ENCODE data around the gene FUOM. TPM values are rescaled to one million over a fixed set of nuclear protein-coding genes. Genes with fewer than 3 reads are reported as not detected.

FUOM gene
- total and polyA plus RNA-seq, 10 of the 15 experiments (the other 5 are each of a cell fraction or from before 2014, with no cell fraction given), result 1.8 to 41.7 (median 25.6) TPM

- ATAC-seq (no peak), FAIRE-seq (no peak), DNase-seq (ENCODE audit: low read depth, low spot score) (no peak)
- BruUV-seq (replicated peaks), result no TSS peak
- in situ Hi-C loops (cut with MboI), result no loop called here
- no peak overlapping the region for H2AFZ ChIP-seq (ENCODE audit: control insufficient read depth, low read depth, low read length)
- TF ChIP-seq, protein P1, sequence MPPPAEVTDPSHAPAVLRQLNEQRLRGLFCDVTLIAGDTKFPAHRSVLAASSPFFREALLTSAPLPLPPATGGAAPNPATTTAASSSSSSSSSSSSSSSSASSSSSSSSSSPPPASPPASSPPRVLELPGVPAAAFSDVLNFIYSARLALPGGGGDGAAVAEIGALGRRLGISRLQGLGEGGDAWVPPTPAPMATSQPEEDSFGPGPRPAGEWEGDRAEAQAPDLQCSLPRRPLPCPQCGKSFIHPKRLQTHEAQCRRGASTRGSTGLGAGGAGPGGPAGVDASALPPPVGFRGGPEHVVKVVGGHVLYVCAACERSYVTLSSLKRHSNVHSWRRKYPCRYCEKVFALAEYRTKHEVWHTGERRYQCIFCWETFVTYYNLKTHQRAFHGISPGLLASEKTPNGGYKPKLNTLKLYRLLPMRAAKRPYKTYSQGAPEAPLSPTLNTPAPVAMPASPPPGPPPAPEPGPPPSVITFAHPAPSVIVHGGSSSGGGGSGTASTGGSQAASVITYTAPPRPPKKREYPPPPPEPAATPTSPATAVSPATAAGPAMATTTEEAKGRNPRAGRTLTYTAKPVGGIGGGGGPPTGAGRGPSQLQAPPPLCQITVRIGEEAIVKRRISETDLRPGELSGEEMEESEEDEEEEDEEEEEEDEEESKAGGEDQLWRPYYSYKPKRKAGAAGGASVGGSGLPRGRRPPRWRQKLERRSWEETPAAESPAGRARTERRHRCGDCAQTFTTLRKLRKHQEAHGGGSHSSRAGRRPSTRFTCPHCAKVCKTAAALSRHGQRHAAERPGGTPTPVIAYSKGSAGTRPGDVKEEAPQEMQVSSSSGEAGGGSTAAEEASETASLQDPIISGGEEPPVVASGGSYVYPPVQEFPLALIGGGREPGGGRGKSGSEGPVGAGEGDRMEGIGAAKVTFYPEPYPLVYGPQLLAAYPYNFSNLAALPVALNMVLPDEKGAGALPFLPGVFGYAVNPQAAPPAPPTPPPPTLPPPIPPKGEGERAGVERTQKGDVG (CRISPR knock-in tag; IDR thresholded peaks at IDR 0.05), result no peak
- TF ChIP-seq BMI1 (IDR thresholded peaks at IDR 0.05; ENCODE audit: borderline replicate concordance), result no peak
- TF ChIP-seq CBX5 (IDR thresholded peaks at IDR 0.05; ENCODE audit: low read depth), result no peak
- no peak for TF ChIP-seq ZNF217 (IDR thresholded peaks at IDR 0.05)
- no peak for TF ChIP-seq POLR2AphosphoS5 (IDR thresholded peaks at IDR 0.05; ENCODE audit: low read length)
- TF ChIP-seq ZBED1 (IDR thresholded peaks at IDR 0.05; ENCODE audit: borderline replicate concordance), result no peak
- TF ChIP-seq EP300 (IDR thresholded peaks at IDR 0.05; ENCODE audit: borderline replicate concordance in 1 of 2, control insufficient read depth in 1 of 2, low read depth in 2 of 2, low read length in 2 of 2), result no peak
- TF ChIP-seq WRNIP1 (IDR thresholded peaks at IDR 0.05; ENCODE audit: borderline replicate concordance, low read depth, low read length), result no peak
- TF ChIP-seq, protein P2, sequence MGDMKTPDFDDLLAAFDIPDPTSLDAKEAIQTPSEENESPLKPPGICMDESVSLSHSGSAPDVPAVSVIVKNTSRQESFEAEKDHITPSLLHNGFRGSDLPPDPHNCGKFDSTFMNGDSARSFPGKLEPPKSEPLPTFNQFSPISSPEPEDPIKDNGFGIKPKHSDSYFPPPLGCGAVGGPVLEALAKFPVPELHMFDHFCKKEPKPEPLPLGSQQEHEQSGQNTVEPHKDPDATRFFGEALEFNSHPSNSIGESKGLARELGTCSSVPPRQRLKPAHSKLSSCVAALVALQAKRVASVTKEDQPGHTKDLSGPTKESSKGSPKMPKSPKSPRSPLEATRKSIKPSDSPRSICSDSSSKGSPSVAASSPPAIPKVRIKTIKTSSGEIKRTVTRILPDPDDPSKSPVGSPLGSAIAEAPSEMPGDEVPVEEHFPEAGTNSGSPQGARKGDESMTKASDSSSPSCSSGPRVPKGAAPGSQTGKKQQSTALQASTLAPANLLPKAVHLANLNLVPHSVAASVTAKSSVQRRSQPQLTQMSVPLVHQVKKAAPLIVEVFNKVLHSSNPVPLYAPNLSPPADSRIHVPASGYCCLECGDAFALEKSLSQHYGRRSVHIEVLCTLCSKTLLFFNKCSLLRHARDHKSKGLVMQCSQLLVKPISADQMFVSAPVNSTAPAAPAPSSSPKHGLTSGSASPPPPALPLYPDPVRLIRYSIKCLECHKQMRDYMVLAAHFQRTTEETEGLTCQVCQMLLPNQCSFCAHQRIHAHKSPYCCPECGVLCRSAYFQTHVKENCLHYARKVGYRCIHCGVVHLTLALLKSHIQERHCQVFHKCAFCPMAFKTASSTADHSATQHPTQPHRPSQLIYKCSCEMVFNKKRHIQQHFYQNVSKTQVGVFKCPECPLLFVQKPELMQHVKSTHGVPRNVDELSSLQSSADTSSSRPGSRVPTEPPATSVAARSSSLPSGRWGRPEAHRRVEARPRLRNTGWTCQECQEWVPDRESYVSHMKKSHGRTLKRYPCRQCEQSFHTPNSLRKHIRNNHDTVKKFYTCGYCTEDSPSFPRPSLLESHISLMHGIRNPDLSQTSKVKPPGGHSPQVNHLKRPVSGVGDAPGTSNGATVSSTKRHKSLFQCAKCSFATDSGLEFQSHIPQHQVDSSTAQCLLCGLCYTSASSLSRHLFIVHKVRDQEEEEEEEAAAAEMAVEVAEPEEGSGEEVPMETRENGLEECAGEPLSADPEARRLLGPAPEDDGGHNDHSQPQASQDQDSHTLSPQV (IDR thresholded peaks at IDR 0.05), result no peak
- TF ChIP-seq MYC (IDR thresholded peaks at IDR 0.05; ENCODE audit: insufficient read depth, insufficient read length, insufficient replicate concordance, low read length, severe bottlenecking), result no peak
- TF ChIP-seq JUND (IDR thresholded peaks at IDR 0.05; ENCODE audit: low read depth, low read length), result no peak
- no peak for TF ChIP-seq MLLT1 (IDR thresholded peaks at IDR 0.05)
- ChIA-PET CTCF (no interaction called here), RAD21 (ENCODE audit: unreplicated experiment) (no interaction called here), POLR2A (no interaction called here), SMC1A (ENCODE audit: uncharacterized antibody, unreplicated experiment) (no interaction called here)
- no peak overlapping the region for H3K4me2 ChIP-seq (ENCODE audit: control insufficient read depth, insufficient read depth)
- H3K4me1 ChIP-seq (ENCODE audit: control insufficient read depth, insufficient read depth, low read length), result 0 out of 2 replicates have a peak, but pooled peaks cover 4% of the 10 kb centered on the region
- H3K27ac ChIP-seq (ENCODE audit: control insufficient read depth, insufficient read depth), result no peak overlapping the region
- no peak overlapping the region for H3K9ac ChIP-seq (ENCODE audit: control insufficient read depth, insufficient read depth, low read length)
- no peaks in the 10 kb centered on the region for H3K27me3 ChIP-seq (replicated peaks in 1 of 2; ENCODE audit: control insufficient read depth in 2 of 2, insufficient read depth in 2 of 2, low read length in 1 of 2)
- intact Hi-C loops (cut with micrococcal nuclease; ENCODE audit: unreplicated experiment), result no loop called here
- peaks cover 10% of the 10 kb centered on the region for H3K79me2 ChIP-seq (ENCODE audit: control insufficient read depth, insufficient read depth, low read length)
- WGBS (ENCODE audit: insufficient coverage, insufficient replicate concordance, low lambda C conversion rate, missing lambda C conversion rate), result 88% methylated on average over 9 of the region's 9 CpGs
- H3K9me3 ChIP-seq (replicated peaks; ENCODE audit: control insufficient read depth, insufficient read depth, low read length), result no peaks in the 10 kb centered on the region
- H3K4me3 ChIP-seq, result no peak overlapping the region
- H4K20me1 ChIP-seq (ENCODE audit: control insufficient read depth, insufficient read depth), result no peaks in the 10 kb centered on the region
- peaks cover 0 to 4% of the 10 kb centered on the region in 2 experiments; a peak in 3 of 4 replicates for H3K36me3 ChIP-seq (ENCODE audit: control insufficient read depth in 2 of 2, insufficient read depth in 2 of 2, low read length in 1 of 2)
Measured at GRCh38 chr10:133312769-133313145, 45.1 kb downstream of the FUOM start.
